Keratinocyte (primary cell): ENCODE results near the gene EML1.

Experiments used
- CTCF ChIP-seq, 3 experiments: IDR thresholded peaks in 1 of 3; conservative IDR thresholded peaks in 1 of 3; optimal IDR thresholded peaks in 1 of 3; 2 replicates in 2 of 3; 3 replicates in 1 of 3; pipeline versions ENCODE3 to v1.5.1; 2011; ENCODE audit warnings: low read length in 3 of 3, mild to moderate bottlenecking in 3 of 3, moderate library complexity in 2 of 3, control low read depth in 1 of 3, inconsistent platforms in 1 of 3; ENCODE audit not compliant: insufficient read depth in 2 of 3; ENCODE audit errors: extremely low read depth in 1 of 3
- EZH2 ChIP-seq: IDR thresholded peaks from one replicate; pipeline ENCODE4 v1.6.1; 2012; ENCODE audit warnings: inconsistent platforms, mild to moderate bottlenecking, low read length, moderate library complexity

GRCh38 chr14:99806836-99807235 is 13.6 kb downstream of the EML1 start:
- TF ChIP-seq CTCF (optimal IDR thresholded peaks at IDR 0.05 in 1 of 3, IDR thresholded peaks at IDR 0.05 in 1 of 3, conservative IDR thresholded peaks at IDR 0.05 in 1 of 3; ENCODE audit: extremely low read depth in 1 of 3, insufficient read depth in 2 of 3, low read length in 3 of 3), result no peak
- TF ChIP-seq EZH2, result no peak
